22Rv1 (cell line): Measurements from ENCODE around the gene MBNL2.

Source experiments
- H3K27ac ChIP-seq: fragments of 450-650 bp; 2 replicates; pipeline ENCODE4 v1.5.1; 2017
- ZFX ChIP-seq: fragments of 450-650 bp; IDR thresholded peaks from 2 replicates; pipeline ENCODE4 v1.6.1; 2017; ENCODE audit warnings: antibody characterized with exemption, borderline replicate concordance
- TF ChIP-seq, protein P1 (sequence below): fragments of 450-650 bp; IDR thresholded peaks from 2 replicates; pipeline ENCODE4 v1.5.1; 2017; ENCODE audit warnings: mild to moderate bottlenecking

Gene MBNL2

GRCh38 chr13:97266772-97267417 is 44.8 kb downstream of the MBNL2 start:
- TF ChIP-seq ZFX, result no peak
- TF ChIP-seq, protein P1, sequence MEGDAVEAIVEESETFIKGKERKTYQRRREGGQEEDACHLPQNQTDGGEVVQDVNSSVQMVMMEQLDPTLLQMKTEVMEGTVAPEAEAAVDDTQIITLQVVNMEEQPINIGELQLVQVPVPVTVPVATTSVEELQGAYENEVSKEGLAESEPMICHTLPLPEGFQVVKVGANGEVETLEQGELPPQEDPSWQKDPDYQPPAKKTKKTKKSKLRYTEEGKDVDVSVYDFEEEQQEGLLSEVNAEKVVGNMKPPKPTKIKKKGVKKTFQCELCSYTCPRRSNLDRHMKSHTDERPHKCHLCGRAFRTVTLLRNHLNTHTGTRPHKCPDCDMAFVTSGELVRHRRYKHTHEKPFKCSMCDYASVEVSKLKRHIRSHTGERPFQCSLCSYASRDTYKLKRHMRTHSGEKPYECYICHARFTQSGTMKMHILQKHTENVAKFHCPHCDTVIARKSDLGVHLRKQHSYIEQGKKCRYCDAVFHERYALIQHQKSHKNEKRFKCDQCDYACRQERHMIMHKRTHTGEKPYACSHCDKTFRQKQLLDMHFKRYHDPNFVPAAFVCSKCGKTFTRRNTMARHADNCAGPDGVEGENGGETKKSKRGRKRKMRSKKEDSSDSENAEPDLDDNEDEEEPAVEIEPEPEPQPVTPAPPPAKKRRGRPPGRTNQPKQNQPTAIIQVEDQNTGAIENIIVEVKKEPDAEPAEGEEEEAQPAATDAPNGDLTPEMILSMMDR, result no peak
- H3K27ac ChIP-seq, result no peak overlapping the region

GRCh38 chr13:97267418-97268059 is 45.4 kb downstream of the MBNL2 start:
- no peak for TF ChIP-seq ZFX
- TF ChIP-seq, protein P1, result no peak
- no peak overlapping the region for H3K27ac ChIP-seq

- no peak overlapping the region for H3K27ac ChIP-seq
- TF ChIP-seq ZFX, result no peak
- TF ChIP-seq, protein P1, result no peak
Observed at GRCh38 chr13:97268772-97269171, 46.6 kb downstream of the MBNL2 start.

DNA sequence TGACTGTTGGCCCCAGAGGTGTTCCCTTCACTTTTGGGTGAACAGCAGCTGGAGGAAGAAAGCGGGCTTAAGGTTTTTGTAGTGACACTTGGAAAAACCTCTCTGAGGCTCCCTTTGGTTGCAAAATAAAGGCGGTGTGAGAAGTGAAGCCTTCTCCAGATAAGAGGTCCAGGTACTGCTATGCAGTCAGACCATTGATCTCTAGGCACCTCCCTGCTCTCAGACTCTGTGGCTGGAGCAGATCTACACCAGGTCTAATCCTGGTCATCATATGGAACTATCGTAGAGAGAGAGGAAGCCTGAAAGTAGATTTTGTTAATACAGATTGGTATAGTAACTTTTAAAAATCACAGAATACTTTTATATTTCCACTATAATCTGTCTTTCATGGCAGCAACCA is 47.5 kb downstream of the MBNL2 start:
- TF ChIP-seq ZFX, result no peak
- TF ChIP-seq, protein P1, result no peak
- no peak overlapping the region for H3K27ac ChIP-seq

GRCh38 chr13:97272526-97272925 is 50.4 kb downstream of the MBNL2 start:
- TF ChIP-seq, protein P1, result no peak
- TF ChIP-seq ZFX, result no peak
- no peak overlapping the region for H3K27ac ChIP-seq

- H3K27ac ChIP-seq, result no peak overlapping the region
- no peak for TF ChIP-seq ZFX
- TF ChIP-seq, protein P1, result no peak
Observed at GRCh38 chr13:97273341-97273831, 51.3 kb downstream of the MBNL2 start.

GRCh38 chr13:97274829-97275649 is 52.9 kb downstream of the MBNL2 start:
- H3K27ac ChIP-seq, result no peak overlapping the region
- TF ChIP-seq, protein P1, result no peak
- no peak for TF ChIP-seq ZFX
